Anterior cingulate cortex (tissue), 58 donors: ENCODE results near the gene NLRP12.
"Not testable (repeated sequence)": the region's sequence is repeated elsewhere in the genome, so short reads cannot be mapped to it uniquely, and the experiment has no call there.

ENCODE experiments used
- DNase-seq, 58 donors: peaks; one replicate each; lab custom pipeline; 2025; lab: John Stamatoyannopoulos, UW

Gene NLRP12

DNA sequence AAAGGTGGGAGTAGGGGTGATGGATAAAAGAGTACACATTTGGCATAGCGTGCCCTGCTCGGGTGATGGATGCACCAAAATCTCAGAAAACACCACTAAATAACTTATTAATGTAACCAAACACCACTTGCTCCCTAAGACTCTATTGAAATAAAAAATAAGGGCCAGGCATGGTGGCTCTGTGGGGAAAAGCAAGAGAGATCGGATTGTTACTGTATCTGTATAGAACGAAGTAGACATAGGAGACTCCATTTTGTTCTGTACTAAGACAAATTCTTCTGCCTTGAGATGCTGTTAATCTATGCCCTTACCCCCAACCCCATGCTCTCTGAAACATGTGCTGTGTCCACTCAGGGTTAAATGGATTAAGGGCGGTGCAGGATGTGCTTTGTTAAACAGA is 14.3 kb upstream of the NLRP12 start:
- DNase-seq: not testable (repeated sequence)

GRCh38 chr19:53832861-53833260 is 8.7 kb upstream of the NLRP12 start:
- DNase-seq: not testable (repeated sequence)

DNA sequence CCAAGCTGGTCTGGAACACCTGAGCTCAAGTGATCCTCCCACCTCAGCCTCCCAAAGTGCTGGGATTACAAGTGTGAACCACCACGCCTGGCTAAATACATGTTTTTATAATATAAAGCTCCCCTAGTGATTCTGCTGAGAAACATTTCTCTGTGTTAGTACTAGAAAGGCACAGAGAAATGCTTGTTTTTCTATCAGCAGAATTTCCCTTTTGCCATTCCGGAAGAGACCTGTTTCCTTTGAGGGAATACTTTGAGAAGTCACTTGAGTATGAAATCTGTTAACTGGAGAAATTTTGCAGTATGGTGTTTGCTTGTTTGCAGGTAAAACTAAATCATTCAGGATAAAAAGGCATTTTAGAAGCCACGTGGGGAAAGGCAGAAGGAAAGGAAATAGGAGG is 4.4 kb upstream of the NLRP12 start:
- no peak for DNase-seq

DNA sequence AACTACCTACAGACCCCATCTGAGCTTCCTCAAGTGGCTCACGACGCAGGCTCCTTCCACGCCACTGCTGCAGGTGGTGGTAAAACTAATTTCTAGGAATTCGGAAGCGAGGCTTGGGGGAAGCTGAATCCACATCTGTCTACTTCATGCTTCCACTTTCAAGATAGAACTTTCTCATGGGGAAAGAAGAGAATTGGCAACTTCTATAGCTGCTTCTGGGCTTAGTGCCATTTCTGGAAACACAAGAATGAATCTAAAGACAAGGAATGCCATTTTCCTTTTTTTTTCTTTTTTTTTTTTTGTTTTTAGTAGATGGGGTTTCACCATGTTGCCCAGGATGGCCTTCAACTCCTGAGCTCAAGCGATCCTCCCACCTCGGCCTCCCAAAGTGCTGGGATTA is 2.8 kb upstream of the NLRP12 start:
- no peak for DNase-seq

DNA sequence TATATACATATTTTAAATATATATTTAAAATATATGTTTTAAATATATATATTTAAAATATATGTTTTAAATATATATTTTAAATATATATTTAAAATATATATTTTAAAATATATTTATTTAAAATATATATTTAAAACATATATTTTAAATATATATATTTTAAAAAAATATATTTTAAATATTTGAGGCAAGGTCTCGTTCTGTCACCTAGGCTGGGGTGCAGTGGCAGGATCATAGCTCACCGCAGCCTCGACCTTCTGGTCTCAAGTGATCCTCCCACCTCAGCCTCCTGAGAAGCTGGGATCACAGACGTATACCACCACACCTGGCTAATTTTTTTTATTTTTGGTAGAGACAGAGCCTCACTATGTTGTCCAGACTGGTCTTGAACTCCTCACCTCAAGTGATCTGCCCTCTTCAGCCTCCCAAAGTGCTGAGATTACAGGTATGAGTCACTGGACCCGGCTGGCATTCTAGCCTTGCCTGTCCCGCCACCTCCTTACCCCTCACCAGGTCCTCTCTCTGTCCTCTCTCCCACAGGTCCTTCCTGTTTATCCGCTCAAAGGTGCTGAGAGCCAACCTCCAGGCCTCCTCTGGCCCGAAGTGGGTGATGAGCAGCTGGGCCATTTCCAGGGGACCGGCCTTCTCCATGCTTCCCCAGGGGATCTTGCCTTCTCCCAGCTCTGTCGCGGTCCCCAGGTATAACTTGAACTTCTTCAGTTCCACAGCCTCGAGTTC is 564 bp downstream of the NLRP12 start:
- DNase-seq: no peak

DNA sequence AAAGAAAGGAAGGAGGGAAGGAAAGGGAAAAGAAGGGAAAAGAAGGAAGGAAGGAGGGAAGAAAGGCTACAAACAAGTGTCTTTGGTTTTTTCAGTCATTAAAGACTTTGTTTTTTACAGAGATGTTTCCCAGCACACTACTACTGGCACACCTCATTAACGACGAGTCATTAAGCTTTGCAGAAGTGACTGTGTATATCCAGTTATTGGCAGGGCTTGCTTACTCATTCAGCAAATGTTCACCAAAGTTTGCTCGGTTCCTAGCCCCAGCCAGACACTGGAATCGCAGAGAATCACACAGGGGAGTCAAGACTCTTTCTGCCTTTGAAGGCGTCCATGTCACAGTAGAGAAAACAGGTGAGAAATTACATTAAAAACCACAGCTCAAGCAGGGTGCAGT is 4.3 kb downstream of the NLRP12 start:
- no peak for DNase-seq

- peak in 26 of 58 donors; percentile 2 to 67 (median 22) for DNase-seq
These were observed 5.4 kb downstream of the NLRP12 start for GRCh38 chr19:53818756-53819155.

DNA sequence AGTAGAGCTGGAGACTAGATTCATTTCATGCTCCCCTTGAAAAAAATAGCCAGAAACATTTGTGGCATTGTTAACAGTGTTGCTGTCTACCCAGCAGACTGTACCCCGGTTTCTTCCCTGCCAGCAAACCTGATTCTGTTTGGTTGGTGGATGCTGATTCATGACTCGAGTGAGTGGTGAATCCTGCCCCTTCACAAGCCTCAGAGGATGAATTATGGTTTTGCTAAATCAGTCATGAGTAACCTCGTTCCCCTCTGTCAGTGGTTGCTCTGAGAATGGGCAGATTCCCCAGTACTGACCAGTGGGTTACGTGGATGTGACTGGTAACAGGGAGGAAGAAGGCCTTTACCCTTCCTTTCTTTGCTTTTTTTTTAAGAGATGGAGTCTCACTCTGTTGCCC is 10.1 kb downstream of the NLRP12 start:
- no peak for DNase-seq

DNA sequence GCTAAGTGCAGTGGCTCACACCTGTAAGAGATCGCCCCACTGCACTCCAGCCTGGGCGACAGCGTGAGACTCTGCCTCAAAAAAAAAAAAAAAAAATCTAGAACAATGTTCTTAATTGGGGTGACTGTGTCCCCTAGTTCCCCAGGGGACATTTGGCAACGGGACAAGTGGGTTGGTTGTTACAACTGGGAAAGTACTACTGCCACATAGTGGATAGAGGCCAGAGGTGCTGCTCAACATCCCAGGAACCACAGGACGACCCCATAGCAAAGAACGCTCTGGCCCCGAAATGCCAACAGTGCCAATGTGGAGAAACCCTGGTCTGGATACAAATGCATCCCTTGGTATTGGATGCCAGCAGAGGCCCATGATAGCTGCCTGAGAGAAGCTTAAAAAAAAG is 11.8 kb downstream of the NLRP12 start:
- no peak for DNase-seq

- DNase-seq: no peak
These were observed 13.2 kb downstream of the NLRP12 start for GRCh38 chr19:53810891-53811290.

DNA sequence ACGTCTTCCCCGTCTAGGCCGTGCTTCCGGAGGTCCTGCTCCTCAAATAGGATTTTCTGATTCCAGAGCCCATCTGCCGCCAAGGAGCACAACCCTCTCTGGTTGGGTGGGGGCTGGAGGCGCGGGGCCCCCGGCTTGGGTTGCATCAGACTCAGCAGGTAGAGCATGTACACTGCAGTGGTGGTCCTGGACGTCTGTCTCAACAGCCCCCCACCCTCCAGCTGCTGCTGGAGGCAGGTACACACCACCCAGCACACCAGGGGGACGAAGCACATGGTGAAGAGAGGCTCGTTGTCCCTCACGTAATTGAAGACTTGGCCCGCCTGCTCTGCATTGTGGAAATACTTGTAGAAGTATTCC is 13.9 kb downstream of the NLRP12 start:
- DNase-seq: no peak

DNA sequence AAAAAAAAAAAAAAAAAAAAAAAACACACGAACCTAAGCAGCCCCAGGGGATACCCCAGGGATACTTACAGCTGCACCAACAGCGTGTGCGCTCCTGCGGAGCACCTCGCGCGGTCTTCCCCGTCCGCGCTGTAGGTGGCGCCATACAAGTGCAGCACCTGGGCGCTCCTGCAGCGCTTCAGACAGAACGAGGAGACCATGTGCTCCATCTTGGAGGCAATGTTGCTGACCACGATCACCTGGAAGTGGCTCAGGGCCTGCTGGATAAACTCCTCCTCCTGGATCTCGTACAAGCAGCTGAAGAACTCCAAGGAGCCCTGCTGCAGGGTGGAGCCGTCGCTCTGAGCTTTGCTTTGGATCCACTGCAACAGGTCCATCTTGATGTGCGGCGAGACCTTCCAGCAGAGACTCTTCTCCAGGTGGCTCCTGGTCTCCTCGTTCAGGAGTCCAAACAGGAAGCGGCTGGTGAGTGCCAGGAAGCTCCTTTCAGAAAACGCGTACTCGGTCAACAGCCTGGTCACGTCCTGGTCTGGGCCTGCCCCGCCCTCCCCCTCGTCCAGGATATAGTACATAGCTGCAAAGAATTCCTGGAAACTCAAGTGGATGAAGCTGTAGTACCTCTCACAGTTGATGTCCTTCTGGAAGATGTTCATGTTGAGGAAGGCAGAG is 14.5 kb downstream of the NLRP12 start:
- no peak for DNase-seq

GRCh38 chr19:53808710-53809125 is 15.4 kb downstream of the NLRP12 start:
- peak in 3 of 58 donors; percentile 3 to 15 (median 15) for DNase-seq

DNA sequence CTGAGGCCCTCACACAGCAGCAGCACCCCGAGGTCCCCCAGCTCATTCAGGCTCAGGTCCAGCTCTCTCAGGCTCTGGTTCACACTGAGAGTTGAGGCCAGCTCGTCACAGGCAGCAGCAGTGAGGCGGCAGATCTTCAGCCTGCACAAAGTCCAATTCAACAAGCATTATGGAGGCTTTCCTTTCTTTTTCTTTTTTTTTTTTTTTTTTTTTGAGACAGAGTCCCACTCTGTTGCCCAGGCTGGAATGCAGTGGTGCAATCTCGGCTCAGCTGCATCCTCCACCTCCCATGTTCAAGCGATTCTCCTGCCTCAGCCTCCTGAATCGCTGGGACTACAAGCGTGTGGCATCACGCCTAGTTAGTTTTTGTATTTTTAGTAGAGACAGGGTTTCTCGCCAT is 22.9 kb downstream of the NLRP12 start:
- no peak for DNase-seq

DNA sequence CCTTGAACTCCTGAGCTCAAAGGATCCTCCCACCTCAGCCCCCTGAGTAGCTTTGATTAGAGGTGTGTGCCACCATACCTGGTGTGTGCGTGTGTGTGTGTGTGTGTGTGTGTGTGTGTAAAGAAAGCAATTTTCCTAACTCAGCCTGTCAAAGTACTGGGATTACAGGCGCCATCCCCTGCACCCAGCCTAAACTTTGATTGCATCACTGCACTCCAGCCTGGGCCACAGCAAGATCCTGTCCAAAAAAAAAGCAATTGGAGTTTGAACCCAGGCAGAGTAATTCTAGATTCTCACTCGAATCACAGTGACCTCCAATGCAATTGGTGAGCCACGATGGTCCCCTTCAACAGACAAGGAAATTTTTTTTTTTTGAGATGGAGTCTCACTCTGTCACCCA is 29.1 kb downstream of the NLRP12 start:
- DNase-seq: no peak

DNA sequence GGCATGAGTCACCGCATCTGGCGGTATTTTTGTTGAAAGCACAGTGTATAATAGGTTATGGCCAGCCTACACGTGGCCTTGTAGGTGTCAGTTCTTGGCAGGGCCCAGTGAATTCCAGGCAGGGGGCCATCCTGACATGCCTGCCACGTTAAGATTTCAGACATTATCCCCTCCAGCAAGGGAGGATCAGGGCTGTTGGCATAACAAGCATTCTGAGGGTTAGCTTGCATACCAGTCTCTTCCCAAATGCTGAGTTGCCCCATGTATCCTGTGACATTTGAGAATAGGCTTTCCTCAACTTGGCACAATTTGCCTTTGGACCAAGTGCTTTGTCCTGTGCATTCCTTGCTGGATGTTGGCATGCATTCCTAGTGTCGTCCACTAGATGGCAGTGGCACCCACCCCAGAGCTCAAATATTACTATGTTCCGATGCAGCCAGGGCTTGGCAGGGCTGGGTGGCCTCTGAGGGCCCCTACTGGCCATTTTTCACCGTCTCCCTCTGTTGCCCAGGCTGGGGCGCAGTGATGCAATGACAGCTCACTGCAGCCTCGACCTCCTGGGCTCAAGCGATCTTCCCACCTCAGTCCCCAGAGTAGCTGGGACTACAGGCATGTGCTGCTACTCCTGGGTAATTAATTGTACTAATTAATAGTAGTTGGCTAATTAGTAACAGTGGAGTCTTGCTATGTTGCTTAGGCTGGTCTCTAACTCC is 31.2 kb downstream of the NLRP12 start:
- DNase-seq: peak in 55 of 58 donors; percentile 29 to 87 (median 70)

- no peak for DNase-seq
These were observed 34.1 kb downstream of the NLRP12 start for GRCh38 chr19:53789708-53790678.

- DNase-seq: no peak
These were observed 36.8 kb downstream of the NLRP12 start for GRCh38 chr19:53787266-53787665.

DNA sequence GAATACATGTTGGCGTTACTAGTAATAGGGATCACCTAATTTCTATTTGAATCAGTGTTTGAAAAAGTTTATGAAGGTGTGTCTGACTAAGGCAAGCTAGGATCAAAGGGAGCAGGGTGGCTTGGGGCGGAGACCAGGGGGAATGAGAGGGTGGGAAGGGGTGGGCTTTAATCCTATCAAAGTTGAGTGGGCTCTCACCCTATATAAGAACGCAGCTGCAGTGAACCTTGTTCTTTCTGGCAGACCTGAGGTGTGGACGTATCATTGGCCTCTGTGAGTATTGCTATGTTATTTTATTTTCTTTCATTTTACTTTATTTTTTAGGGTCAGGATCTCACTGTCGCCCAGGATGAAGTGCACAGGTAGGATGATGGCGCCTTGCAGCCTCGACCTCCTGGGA is 37.4 kb downstream of the NLRP12 start:
- DNase-seq: no peak

DNA sequence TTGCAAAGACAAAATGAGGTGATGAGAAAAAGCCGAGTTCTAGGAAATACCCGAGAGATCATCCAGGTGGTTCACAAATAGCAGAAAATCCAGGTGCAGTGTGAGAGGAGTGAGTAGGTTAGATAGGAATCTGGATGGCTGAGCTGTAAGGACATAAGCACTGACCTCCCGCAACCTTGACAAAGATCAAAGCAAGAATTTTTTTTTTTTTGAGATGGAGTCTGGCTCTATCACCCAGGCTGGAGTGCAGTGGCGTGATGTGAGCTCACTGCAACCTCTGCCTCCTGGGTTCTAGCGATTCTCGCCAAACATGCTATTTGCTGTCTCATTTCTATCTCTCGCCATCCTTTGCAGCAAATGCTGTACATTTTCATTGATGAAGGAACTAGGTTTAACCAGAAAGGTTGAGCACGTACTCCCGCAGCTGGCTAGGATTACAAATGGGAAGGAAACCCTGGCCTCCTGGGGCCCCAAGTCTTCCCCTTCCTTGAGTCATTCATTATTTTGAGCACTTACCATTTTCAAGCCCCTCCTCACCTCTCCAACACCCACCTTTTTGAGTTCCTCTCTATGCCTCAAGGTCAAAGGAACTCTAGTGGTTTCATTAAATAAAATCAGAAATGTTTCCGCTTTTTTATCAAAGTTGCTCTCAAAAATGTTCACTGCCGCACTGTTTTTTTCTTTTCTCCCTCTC is 38.8 kb downstream of the NLRP12 start:
- DNase-seq: no peak
